Neural cell (in vitro differentiated cells): ENCODE data around the gene IDUA.

Source experiments
- EP300 ChIP-seq: fragments of 450-650 bp; conservative IDR thresholded peaks from 2 replicates; pipeline ENCODE4 v1.6.1; 2014; ENCODE audit warnings: antibody characterized with exemption, mild to moderate bottlenecking, moderate library complexity; ENCODE audit not compliant: poor library complexity, severe bottlenecking
- EZH2 ChIP-seq: fragments of 200-600, 300-800 bp; shearing (Covaris generic), sonication (generic); IDR thresholded peaks from 2 replicates; pipeline ENCODE4 v1.6.1; 2014; ENCODE audit warnings: antibody characterized with exemption, low read length, borderline replicate concordance, mild to moderate bottlenecking; ENCODE audit not compliant: insufficient read depth, poor library complexity, severe bottlenecking
- MXI1 ChIP-seq: fragments of 450-650 bp; conservative IDR thresholded peaks from 2 replicates; pipeline ENCODE4 v1.6.1; 2014; ENCODE audit warnings: antibody characterized with exemption, mild to moderate bottlenecking; ENCODE audit not compliant: poor library complexity, severe bottlenecking
- POLR2AphosphoS5 ChIP-seq: IDR thresholded peaks from 2 replicates; pipeline ENCODE4 v1.6.1; 2012
- RAD21 ChIP-seq: fragments of 450-650 bp; conservative IDR thresholded peaks from 2 replicates; pipeline ENCODE4 v1.6.1; 2014; ENCODE audit warnings: antibody characterized with exemption, mild to moderate bottlenecking, moderate library complexity
- SMC3 ChIP-seq: fragments of 450-650 bp; conservative IDR thresholded peaks from 2 replicates; pipeline ENCODE4 v1.6.1; 2014; ENCODE audit warnings: antibody characterized with exemption, mild to moderate bottlenecking, moderate library complexity; ENCODE audit not compliant: poor library complexity
- TAF1 ChIP-seq: IDR thresholded peaks from 2 replicates; pipeline ENCODE4 v1.6.1; 2012; ENCODE audit warnings: low read depth
- TF ChIP-seq, protein P1 (sequence below): fragments of 450-650 bp; IDR thresholded peaks from 2 replicates; pipeline ENCODE4 v1.5.1; 2014; ENCODE audit warnings: antibody characterized with exemption, mild to moderate bottlenecking, moderate library complexity; ENCODE audit not compliant: poor library complexity, severe bottlenecking
- TF ChIP-seq, protein P2 (sequence below): IDR thresholded peaks from 2 replicates; pipeline ENCODE4 v1.6.1; 2012; ENCODE audit warnings: borderline replicate concordance

DNA sequence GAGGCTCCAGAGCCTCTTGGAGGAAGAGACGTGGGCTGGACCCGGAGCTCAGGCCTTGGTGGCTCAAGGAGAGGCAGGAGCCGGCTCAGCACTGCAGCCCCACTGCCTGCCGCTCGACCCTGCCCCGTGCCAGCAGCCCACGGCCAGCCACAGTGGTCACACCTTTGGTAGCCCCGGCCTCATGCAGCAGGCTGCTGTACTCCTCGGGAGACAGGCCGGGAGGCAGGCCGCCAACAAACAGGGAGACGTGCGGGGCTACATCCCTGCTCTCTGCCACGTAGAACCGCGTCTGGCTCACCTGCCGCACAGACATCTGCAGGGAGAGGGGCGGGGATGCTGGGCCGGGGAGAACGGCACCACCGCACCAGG, 21.1 kb upstream of the IDUA start:
- TF ChIP-seq, protein P1, sequence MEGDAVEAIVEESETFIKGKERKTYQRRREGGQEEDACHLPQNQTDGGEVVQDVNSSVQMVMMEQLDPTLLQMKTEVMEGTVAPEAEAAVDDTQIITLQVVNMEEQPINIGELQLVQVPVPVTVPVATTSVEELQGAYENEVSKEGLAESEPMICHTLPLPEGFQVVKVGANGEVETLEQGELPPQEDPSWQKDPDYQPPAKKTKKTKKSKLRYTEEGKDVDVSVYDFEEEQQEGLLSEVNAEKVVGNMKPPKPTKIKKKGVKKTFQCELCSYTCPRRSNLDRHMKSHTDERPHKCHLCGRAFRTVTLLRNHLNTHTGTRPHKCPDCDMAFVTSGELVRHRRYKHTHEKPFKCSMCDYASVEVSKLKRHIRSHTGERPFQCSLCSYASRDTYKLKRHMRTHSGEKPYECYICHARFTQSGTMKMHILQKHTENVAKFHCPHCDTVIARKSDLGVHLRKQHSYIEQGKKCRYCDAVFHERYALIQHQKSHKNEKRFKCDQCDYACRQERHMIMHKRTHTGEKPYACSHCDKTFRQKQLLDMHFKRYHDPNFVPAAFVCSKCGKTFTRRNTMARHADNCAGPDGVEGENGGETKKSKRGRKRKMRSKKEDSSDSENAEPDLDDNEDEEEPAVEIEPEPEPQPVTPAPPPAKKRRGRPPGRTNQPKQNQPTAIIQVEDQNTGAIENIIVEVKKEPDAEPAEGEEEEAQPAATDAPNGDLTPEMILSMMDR, result no peak
- TF ChIP-seq, protein P2, sequence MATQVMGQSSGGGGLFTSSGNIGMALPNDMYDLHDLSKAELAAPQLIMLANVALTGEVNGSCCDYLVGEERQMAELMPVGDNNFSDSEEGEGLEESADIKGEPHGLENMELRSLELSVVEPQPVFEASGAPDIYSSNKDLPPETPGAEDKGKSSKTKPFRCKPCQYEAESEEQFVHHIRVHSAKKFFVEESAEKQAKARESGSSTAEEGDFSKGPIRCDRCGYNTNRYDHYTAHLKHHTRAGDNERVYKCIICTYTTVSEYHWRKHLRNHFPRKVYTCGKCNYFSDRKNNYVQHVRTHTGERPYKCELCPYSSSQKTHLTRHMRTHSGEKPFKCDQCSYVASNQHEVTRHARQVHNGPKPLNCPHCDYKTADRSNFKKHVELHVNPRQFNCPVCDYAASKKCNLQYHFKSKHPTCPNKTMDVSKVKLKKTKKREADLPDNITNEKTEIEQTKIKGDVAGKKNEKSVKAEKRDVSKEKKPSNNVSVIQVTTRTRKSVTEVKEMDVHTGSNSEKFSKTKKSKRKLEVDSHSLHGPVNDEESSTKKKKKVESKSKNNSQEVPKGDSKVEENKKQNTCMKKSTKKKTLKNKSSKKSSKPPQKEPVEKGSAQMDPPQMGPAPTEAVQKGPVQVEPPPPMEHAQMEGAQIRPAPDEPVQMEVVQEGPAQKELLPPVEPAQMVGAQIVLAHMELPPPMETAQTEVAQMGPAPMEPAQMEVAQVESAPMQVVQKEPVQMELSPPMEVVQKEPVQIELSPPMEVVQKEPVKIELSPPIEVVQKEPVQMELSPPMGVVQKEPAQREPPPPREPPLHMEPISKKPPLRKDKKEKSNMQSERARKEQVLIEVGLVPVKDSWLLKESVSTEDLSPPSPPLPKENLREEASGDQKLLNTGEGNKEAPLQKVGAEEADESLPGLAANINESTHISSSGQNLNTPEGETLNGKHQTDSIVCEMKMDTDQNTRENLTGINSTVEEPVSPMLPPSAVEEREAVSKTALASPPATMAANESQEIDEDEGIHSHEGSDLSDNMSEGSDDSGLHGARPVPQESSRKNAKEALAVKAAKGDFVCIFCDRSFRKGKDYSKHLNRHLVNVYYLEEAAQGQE, result no peak
- TF ChIP-seq MXI1 (no peak), TAF1 (no peak), POLR2AphosphoS5 (no peak), EZH2 (no peak), EP300 (no peak), SMC3 (no peak), RAD21 (no peak)
